HEK293 (cell line): Measurements from ENCODE around the gene RSKR.

ENCODE experiments used
- CTCF ChIP-seq: fragments of 450-650 bp; formaldehyde crosslinking; IDR thresholded peaks from 2 replicates; pipeline ENCODE4 v1.5.1; 2016; ENCODE audit warnings: missing biosample characterization, missing genetic modification characterization
- KLF9 ChIP-seq: fragments of 450-650 bp; formaldehyde crosslinking; IDR thresholded peaks from 2 replicates; pipeline ENCODE4 v1.5.1; 2016; ENCODE audit warnings: missing biosample characterization, missing genetic modification characterization, low read depth
- TRIM28 ChIP-seq: IDR thresholded peaks from 2 replicates; pipeline ENCODE4 v1.6.1; 2011; ENCODE audit warnings: low read length, control low read depth, borderline replicate concordance
- ZBTB17 ChIP-seq: fragments of 450-650 bp; formaldehyde crosslinking; IDR thresholded peaks from 2 replicates; pipeline ENCODE4 v1.5.1; 2016; ENCODE audit warnings: missing biosample characterization, missing genetic modification characterization
- ZNF24 ChIP-seq: fragments of 450-650 bp; formaldehyde crosslinking; IDR thresholded peaks from 2 replicates; pipeline ENCODE4 v1.5.1; 2016; ENCODE audit warnings: missing biosample characterization, missing genetic modification characterization
- TF ChIP-seq, protein P1 (sequence below): fragments of 450-650 bp; formaldehyde crosslinking; IDR thresholded peaks from 2 replicates; pipeline ENCODE4 v1.5.1; 2016; ENCODE audit warnings: missing biosample characterization, missing genetic modification characterization

- TF ChIP-seq ZBTB17 (tag by site-specific recombination), result no peak
- TF ChIP-seq TRIM28, result no peak
- TF ChIP-seq ZNF24 (tag by site-specific recombination), result no peak
- TF ChIP-seq CTCF, result no peak
- TF ChIP-seq, protein P1, sequence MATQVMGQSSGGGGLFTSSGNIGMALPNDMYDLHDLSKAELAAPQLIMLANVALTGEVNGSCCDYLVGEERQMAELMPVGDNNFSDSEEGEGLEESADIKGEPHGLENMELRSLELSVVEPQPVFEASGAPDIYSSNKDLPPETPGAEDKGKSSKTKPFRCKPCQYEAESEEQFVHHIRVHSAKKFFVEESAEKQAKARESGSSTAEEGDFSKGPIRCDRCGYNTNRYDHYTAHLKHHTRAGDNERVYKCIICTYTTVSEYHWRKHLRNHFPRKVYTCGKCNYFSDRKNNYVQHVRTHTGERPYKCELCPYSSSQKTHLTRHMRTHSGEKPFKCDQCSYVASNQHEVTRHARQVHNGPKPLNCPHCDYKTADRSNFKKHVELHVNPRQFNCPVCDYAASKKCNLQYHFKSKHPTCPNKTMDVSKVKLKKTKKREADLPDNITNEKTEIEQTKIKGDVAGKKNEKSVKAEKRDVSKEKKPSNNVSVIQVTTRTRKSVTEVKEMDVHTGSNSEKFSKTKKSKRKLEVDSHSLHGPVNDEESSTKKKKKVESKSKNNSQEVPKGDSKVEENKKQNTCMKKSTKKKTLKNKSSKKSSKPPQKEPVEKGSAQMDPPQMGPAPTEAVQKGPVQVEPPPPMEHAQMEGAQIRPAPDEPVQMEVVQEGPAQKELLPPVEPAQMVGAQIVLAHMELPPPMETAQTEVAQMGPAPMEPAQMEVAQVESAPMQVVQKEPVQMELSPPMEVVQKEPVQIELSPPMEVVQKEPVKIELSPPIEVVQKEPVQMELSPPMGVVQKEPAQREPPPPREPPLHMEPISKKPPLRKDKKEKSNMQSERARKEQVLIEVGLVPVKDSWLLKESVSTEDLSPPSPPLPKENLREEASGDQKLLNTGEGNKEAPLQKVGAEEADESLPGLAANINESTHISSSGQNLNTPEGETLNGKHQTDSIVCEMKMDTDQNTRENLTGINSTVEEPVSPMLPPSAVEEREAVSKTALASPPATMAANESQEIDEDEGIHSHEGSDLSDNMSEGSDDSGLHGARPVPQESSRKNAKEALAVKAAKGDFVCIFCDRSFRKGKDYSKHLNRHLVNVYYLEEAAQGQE (tag by site-specific recombination), result no peak
- TF ChIP-seq KLF9 (tag by site-specific recombination), result no peak
Measured at GRCh38 chr17:28598389-28598788, 15.6 kb downstream of the RSKR start.
